SU-DHL-6 (cell line): ENCODE measurements around the gene SVOPL.

Source experiments
- H2AFZ ChIP-seq: fragments of 200-600 bp; sonication (generic); 2 replicates; pipeline ENCODE4 v1.6.1; 2014; ENCODE audit warnings: low read depth, mild to moderate bottlenecking, moderate library complexity, mixed read lengths, antibody characterized with exemption, low read length; ENCODE audit not compliant: severe bottlenecking
- H3F3A ChIP-seq: fragments of 200-600 bp; shearing (Covaris generic); 2 replicates; pipeline ENCODE4 v1.6.0; 2016; ENCODE audit warnings: antibody characterized with exemption, mild to moderate bottlenecking; ENCODE audit not compliant: insufficient read depth
- H3K27ac ChIP-seq: fragments of 200-600 bp; sonication (generic); 2 replicates; pipeline ENCODE4 v1.5.1; 2016; ENCODE audit warnings: low read depth, mild to moderate bottlenecking, low read length, moderate library complexity, mixed read lengths
- H3K27me3 ChIP-seq: fragments of 200-600 bp; sonication (generic), shearing (Covaris generic); 2 replicates; pipeline ENCODE4 v1.6.0; 2014; ENCODE audit warnings: mild to moderate bottlenecking, low read length
- H3K36me3 ChIP-seq: fragments of 200-600 bp; sonication (generic); 2 replicates; pipeline ENCODE4 v1.6.1; 2014; ENCODE audit warnings: mild to moderate bottlenecking, low read length, mixed read lengths
- H3K4me2 ChIP-seq: fragments of 300-600, 200-600 bp; shearing (Covaris generic), sonication (generic); 2 replicates; pipeline ENCODE4 v1.6.0; 2014; ENCODE audit warnings: low read length, low read depth, mild to moderate bottlenecking; ENCODE audit not compliant: poor library complexity, severe bottlenecking
- H3K4me3 ChIP-seq: fragments of 200-600 bp; sonication (generic); 2 replicates; pipeline ENCODE4 v1.5.1; 2014; ENCODE audit warnings: antibody characterized with exemption, low read length, mild to moderate bottlenecking, mixed read lengths; ENCODE audit not compliant: insufficient read depth, poor library complexity, severe bottlenecking
- H3K79me2 ChIP-seq: fragments of 200-600 bp; sonication (generic); 2 replicates; pipeline ENCODE4 v1.6.1; 2014; ENCODE audit warnings: mild to moderate bottlenecking, low read length, moderate library complexity; ENCODE audit not compliant: insufficient read depth
- H3K9ac ChIP-seq: fragments of 200-600 bp; sonication (generic); 2 replicates; pipeline ENCODE4 v1.7.0; 2014; ENCODE audit warnings: mild to moderate bottlenecking, low read length
- H3K9me2 ChIP-seq: fragments of 200-600 bp; sonication (generic); replicated peaks from 2 replicates; pipeline ENCODE4 v1.6.1; 2014; ENCODE audit warnings: low read length; ENCODE audit not compliant: insufficient read depth
- H3K9me3 ChIP-seq: fragments of 200-600 bp; sonication (generic); 2 replicates; pipeline ENCODE4 v1.6.1; 2014; ENCODE audit warnings: low read length, mixed read lengths; ENCODE audit not compliant: insufficient read depth
- H4K20me1 ChIP-seq: fragments of 200-600 bp; sonication (generic); 2 replicates; pipeline ENCODE4 v1.6.1; 2014; ENCODE audit warnings: low read depth, mild to moderate bottlenecking, antibody characterized with exemption, low read length, moderate library complexity, mixed read lengths
- CTCF ChIP-seq: fragments of 200-600 bp; sonication (generic); IDR thresholded peaks from one replicate; pipeline ENCODE4 v1.5.1; 2017; ENCODE audit warnings: antibody characterized with exemption, mild to moderate bottlenecking, low read length, moderate library complexity; ENCODE audit not compliant: insufficient read depth, poor library complexity, severe bottlenecking
- EZH2phosphoT487 ChIP-seq: fragments of 200-600 bp; sonication (generic), shearing (Covaris generic); conservative IDR thresholded peaks from 2 replicates; pipeline ENCODE4 v1.6.1; 2018; ENCODE audit warnings: mild to moderate bottlenecking, antibody characterized with exemption, low read length, moderate library complexity, mixed read lengths

Gene SVOPL

DNA sequence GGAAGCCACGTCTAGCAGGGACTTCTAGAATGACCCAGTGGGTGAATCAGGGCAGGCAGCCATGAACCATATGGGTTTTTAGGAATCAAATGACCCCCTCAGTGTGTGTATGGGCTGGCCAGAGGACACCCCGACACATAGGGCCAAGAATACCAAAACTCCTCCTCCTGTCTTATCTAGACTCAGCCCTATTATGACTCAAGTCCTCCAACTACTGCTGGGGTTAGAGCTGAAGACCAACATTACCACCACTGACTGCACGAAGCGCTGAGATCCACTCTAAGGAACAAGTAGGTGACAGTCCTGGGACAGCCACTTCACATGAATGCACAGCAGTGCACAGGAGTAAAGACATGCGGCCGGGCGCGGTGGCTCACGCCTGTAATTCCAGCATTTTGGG lies 11.5 kb upstream of the SVOPL start:
- H3K4me3 ChIP-seq = no peak overlapping the region
- H3K4me2 ChIP-seq = no peak overlapping the region
- no peak overlapping the region for H2AFZ ChIP-seq
- no peaks in the 10 kb centered on the region for H3K27me3 ChIP-seq
- TF ChIP-seq EZH2phosphoT487 = no peak
- no peak for TF ChIP-seq CTCF
- no peaks in the 10 kb centered on the region for H3F3A ChIP-seq
- no peaks in the 10 kb centered on the region for H3K9me3 ChIP-seq
- no peaks in the 10 kb centered on the region for H4K20me1 ChIP-seq
- H3K36me3 ChIP-seq = no peaks in the 10 kb centered on the region
- no peaks in the 10 kb centered on the region for H3K9me2 ChIP-seq
- no peak overlapping the region for H3K27ac ChIP-seq
- H3K79me2 ChIP-seq = no peaks in the 10 kb centered on the region
- no peak overlapping the region for H3K9ac ChIP-seq

DNA sequence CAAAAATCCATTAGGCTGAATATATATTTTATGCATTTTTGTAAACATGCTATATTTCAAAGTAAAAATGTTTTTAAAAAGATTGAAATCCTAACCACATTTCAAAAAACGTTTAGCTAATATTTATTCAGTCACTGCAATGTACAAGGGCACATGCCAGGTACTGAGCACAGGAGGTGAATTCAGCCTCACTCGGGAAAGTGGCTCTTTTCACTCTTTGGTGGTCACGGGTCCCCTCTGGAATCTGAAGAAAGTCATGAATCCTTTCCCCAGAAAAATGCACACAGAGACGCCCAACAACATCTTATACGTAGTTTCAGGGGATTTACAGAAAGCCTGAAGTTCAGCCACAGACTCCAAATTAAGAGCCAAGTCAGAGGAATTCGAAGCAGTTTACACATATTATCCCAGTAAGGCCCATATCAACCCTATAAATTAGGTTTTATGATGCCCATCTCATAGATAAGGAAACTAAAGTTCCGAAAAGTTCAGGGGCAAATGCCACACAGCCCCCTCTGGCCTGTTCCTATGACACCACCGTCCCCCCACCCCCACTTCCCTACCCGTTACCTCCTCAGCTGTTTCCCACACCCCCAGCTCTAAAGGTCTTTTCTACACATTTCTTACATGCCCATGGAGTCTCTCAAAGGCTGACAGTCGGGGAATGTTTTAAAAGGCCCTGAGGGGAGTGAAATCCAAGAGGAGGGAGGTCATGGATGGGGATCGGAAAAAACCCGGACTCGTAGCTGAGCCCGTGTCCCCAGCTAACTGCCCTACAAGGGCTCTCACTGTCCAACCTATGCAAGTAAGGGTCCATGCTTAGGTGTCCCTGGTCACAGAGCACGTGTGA lies 9.6 kb upstream of the SVOPL start:
- H3K27me3 ChIP-seq = no peaks in the 10 kb centered on the region
- H3K9ac ChIP-seq = no peak overlapping the region
- no peaks in the 10 kb centered on the region for H4K20me1 ChIP-seq
- no peak overlapping the region for H3K4me2 ChIP-seq
- no peak overlapping the region for H3K27ac ChIP-seq
- H3K9me2 ChIP-seq = no peaks in the 10 kb centered on the region
- TF ChIP-seq EZH2phosphoT487 (no peak), CTCF (no peak)
- H3K9me3 ChIP-seq = no peaks in the 10 kb centered on the region
- H3F3A ChIP-seq = no peaks in the 10 kb centered on the region
- no peak overlapping the region for H2AFZ ChIP-seq
- H3K4me3 ChIP-seq = no peak overlapping the region
- H3K36me3 ChIP-seq = no peaks in the 10 kb centered on the region
- no peaks in the 10 kb centered on the region for H3K79me2 ChIP-seq

DNA sequence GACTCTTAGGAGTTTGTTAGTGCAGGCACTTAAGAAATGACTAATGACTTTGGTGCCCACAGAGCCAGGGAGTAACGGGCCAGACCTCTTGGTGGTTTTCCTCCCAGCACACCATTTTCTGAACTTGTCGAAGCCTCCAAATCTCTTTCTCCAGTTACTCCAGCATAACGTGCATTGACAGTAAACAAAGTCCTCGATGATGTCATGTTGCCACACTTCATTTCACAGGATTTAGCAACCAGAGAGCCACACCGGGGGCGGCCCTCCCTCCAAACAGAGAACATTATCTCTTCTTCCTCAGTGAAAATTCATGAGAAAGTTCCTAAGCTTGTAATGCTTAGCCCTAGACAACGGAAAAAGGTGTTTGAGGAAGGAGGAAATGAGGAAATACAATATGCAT lies 4.0 kb upstream of the SVOPL start:
- H3K36me3 ChIP-seq = no peaks in the 10 kb centered on the region
- no peaks in the 10 kb centered on the region for H3K9me2 ChIP-seq

More for the DNA sequence above, 4.0 kb upstream of the SVOPL start:
- no peaks in the 10 kb centered on the region for H3K9me3 ChIP-seq
- no peak overlapping the region for H3K27ac ChIP-seq
- H4K20me1 ChIP-seq = no peaks in the 10 kb centered on the region
- no peaks in the 10 kb centered on the region for H3K27me3 ChIP-seq
- H2AFZ ChIP-seq = no peak overlapping the region
- TF ChIP-seq EZH2phosphoT487 = no peak
- TF ChIP-seq CTCF = no peak
- no peak overlapping the region for H3K4me2 ChIP-seq
- H3F3A ChIP-seq = no peaks in the 10 kb centered on the region
- no peaks in the 10 kb centered on the region for H3K79me2 ChIP-seq
- H3K9ac ChIP-seq = no peak overlapping the region
- H3K4me3 ChIP-seq = no peak overlapping the region
